DND-41 (cell line): Measurements from ENCODE around the gene PCP2.

ENCODE experiments used
- CTCF ChIP-seq: IDR thresholded peaks from 2 replicates; pipeline ENCODE4 v1.5.1; 2012; ENCODE audit warnings: borderline replicate concordance, low read length, moderate library complexity, mild to moderate bottlenecking; ENCODE audit not compliant: poor library complexity, severe bottlenecking; ENCODE audit errors: extremely low read depth
- EZH2 ChIP-seq: IDR thresholded peaks from 3 replicates; pipeline ENCODE4 v1.6.1; 2012; ENCODE audit warnings: borderline replicate concordance, low read depth, mild to moderate bottlenecking, moderate library complexity, low read length, inconsistent platforms; ENCODE audit not compliant: severe bottlenecking

- TF ChIP-seq CTCF (no peak), EZH2 (no peak)
These were observed 25.5 kb downstream of the PCP2 start for GRCh38 chr19:7607874-7608560.
